Neural cell (in vitro differentiated cells): Measurements from ENCODE around the gene LRRC49. TPM values are rescaled to one million over a fixed set of nuclear protein-coding genes. Genes with fewer than 3 reads are reported as not detected.

Source experiments
- H2AFZ ChIP-seq: fragments of 200-600, 300-800 bp; sonication (generic), shearing (Covaris generic); 2 replicates; pipeline ENCODE4 v1.6.0; 2014; ENCODE audit warnings: low read depth, mild to moderate bottlenecking, antibody characterized with exemption, low read length, moderate library complexity
- H3F3A ChIP-seq: fragments of 200-600 bp; shearing (Covaris generic); 2 replicates; pipeline ENCODE4 v1.6.1; 2016; ENCODE audit warnings: mild to moderate bottlenecking, moderate library complexity, mixed read lengths, antibody characterized with exemption, low read length; ENCODE audit not compliant: insufficient read depth, poor library complexity, severe bottlenecking
- H3K27ac ChIP-seq: fragments of 200-600, 300-800 bp; sonication (generic), shearing (Covaris generic); 2 replicates; pipeline ENCODE4 v1.5.1; 2014; ENCODE audit warnings: mild to moderate bottlenecking, low read length, moderate library complexity
- H3K27me3 ChIP-seq: fragments of 300-800, 200-600 bp; sonication (generic), shearing (Covaris generic); 2 replicates; pipeline ENCODE4 v1.6.0; 2014; ENCODE audit warnings: mild to moderate bottlenecking, low read depth, low read length, moderate library complexity; ENCODE audit not compliant: insufficient read depth
- H3K36me3 ChIP-seq: fragments of 300-800, 200-600 bp; sonication (generic), shearing (Covaris generic); 2 replicates; pipeline ENCODE4 v1.5.1; 2014; ENCODE audit warnings: mild to moderate bottlenecking, antibody characterized with exemption, low read length, moderate library complexity; ENCODE audit not compliant: insufficient read depth
- H3K4me2 ChIP-seq: fragments of 300-800, 200-600 bp; sonication (generic), shearing (Covaris generic); 2 replicates; pipeline ENCODE4 v1.6.0; 2014; ENCODE audit warnings: mild to moderate bottlenecking, low read length
- H3K4me3 ChIP-seq: fragments of 300-800, 200-600 bp; sonication (generic), shearing (Covaris generic); 2 replicates; pipeline ENCODE4 v1.5.1; 2014; ENCODE audit warnings: mild to moderate bottlenecking, low read length, moderate library complexity
- H3K79me2 ChIP-seq: fragments of 200-600 bp; shearing (Covaris generic); replicated peaks from 2 replicates; pipeline ENCODE4 v1.6.0; 2014; ENCODE audit warnings: mild to moderate bottlenecking, low read length, moderate library complexity; ENCODE audit not compliant: insufficient read depth
- H3K9ac ChIP-seq: fragments of 300-800, 200-600 bp; sonication (generic), shearing (Covaris generic); 2 replicates; pipeline ENCODE4 v1.6.1; 2016; ENCODE audit warnings: mild to moderate bottlenecking, low read length, mixed read lengths
- H3K9me2 ChIP-seq: fragments of 200-600 bp; shearing (Covaris generic); 2 replicates; pipeline ENCODE4 v1.6.1; 2016; ENCODE audit warnings: mild to moderate bottlenecking, low read length, mixed read lengths; ENCODE audit not compliant: insufficient read depth
- H3K9me3 ChIP-seq: fragments of 200-600, 300-800 bp; sonication (generic), shearing (Covaris generic); 2 replicates; pipeline ENCODE4 v1.6.1; 2016; ENCODE audit warnings: mild to moderate bottlenecking, mixed run types, low read length, moderate library complexity, mixed read lengths
- H4K20me1 ChIP-seq: fragments of 200-600 bp; shearing (Covaris generic); 2 replicates; pipeline ENCODE4 v1.6.1; 2016; ENCODE audit warnings: mild to moderate bottlenecking, mixed run types; ENCODE audit not compliant: insufficient read depth
- CTCF ChIP-seq: fragments of 450-650 bp; IDR thresholded peaks from 2 replicates; pipeline ENCODE4 v1.5.1; 2014; ENCODE audit warnings: antibody characterized with exemption, mild to moderate bottlenecking, moderate library complexity; ENCODE audit not compliant: poor library complexity, severe bottlenecking
- EP300 ChIP-seq: fragments of 450-650 bp; conservative IDR thresholded peaks from 2 replicates; pipeline ENCODE4 v1.6.1; 2014; ENCODE audit warnings: antibody characterized with exemption, mild to moderate bottlenecking, moderate library complexity; ENCODE audit not compliant: poor library complexity, severe bottlenecking
- EZH2 ChIP-seq: fragments of 200-600, 300-800 bp; shearing (Covaris generic), sonication (generic); IDR thresholded peaks from 2 replicates; pipeline ENCODE4 v1.6.1; 2014; ENCODE audit warnings: antibody characterized with exemption, low read length, borderline replicate concordance, mild to moderate bottlenecking; ENCODE audit not compliant: insufficient read depth, poor library complexity, severe bottlenecking
- MXI1 ChIP-seq: fragments of 450-650 bp; conservative IDR thresholded peaks from 2 replicates; pipeline ENCODE4 v1.6.1; 2014; ENCODE audit warnings: antibody characterized with exemption, mild to moderate bottlenecking; ENCODE audit not compliant: poor library complexity, severe bottlenecking
- POLR2AphosphoS5 ChIP-seq: IDR thresholded peaks from 2 replicates; pipeline ENCODE4 v1.6.1; 2012
- RAD21 ChIP-seq: fragments of 450-650 bp; conservative IDR thresholded peaks from 2 replicates; pipeline ENCODE4 v1.6.1; 2014; ENCODE audit warnings: antibody characterized with exemption, mild to moderate bottlenecking, moderate library complexity
- REST ChIP-seq: IDR thresholded peaks from 2 replicates; pipeline ENCODE4 v1.6.1; 2012; ENCODE audit warnings: borderline replicate concordance
- SMC3 ChIP-seq: fragments of 450-650 bp; conservative IDR thresholded peaks from 2 replicates; pipeline ENCODE4 v1.6.1; 2014; ENCODE audit warnings: antibody characterized with exemption, mild to moderate bottlenecking, moderate library complexity; ENCODE audit not compliant: poor library complexity
- polyA plus RNA-seq: library from polyadenylated mRNA; depleted of rRNA; stranded (reverse); fragments of >200 nt; gene quantifications from 2 replicates; pipeline ENCODE4 v1.2.3, GENCODE V29; 2014

Gene LRRC49
- polyA plus RNA-seq, 1 donor from 2014 or later = 141 TPM

- no peak overlapping the region for H3K4me2 ChIP-seq
- no peak overlapping the region for H3K9ac ChIP-seq
- no peaks in the 10 kb centered on the region for H3K9me3 ChIP-seq
- H2AFZ ChIP-seq = no peak overlapping the region
- no peak overlapping the region for H3K27ac ChIP-seq
- no peaks in the 10 kb centered on the region for H4K20me1 ChIP-seq
- H3K4me3 ChIP-seq = no peak overlapping the region
- no peaks in the 10 kb centered on the region for H3K9me2 ChIP-seq
- H3K36me3 ChIP-seq = peaks cover 4% of the 10 kb centered on the region
- no peaks in the 10 kb centered on the region for H3K79me2 ChIP-seq
- H3K27me3 ChIP-seq = no peaks in the 10 kb centered on the region
- no peaks in the 10 kb centered on the region for H3F3A ChIP-seq
- no peak for TF ChIP-seq POLR2AphosphoS5
- no peak for TF ChIP-seq CTCF
- no peak for TF ChIP-seq REST
- TF ChIP-seq SMC3 = no peak
These were observed 161.8 kb downstream of the LRRC49 start for GRCh38 chr15:71054286-71054952.

- H3K4me3 ChIP-seq = no peak overlapping the region
- no peaks in the 10 kb centered on the region for H3K79me2 ChIP-seq
- no peaks in the 10 kb centered on the region for H3F3A ChIP-seq
- H2AFZ ChIP-seq = no peak overlapping the region
- peaks cover 4% of the 10 kb centered on the region for H3K36me3 ChIP-seq
- H3K4me2 ChIP-seq = no peak overlapping the region
- H3K27me3 ChIP-seq = no peaks in the 10 kb centered on the region
- no peak for TF ChIP-seq EZH2
- no peak for TF ChIP-seq EP300
- no peak for TF ChIP-seq RAD21
- H3K9ac ChIP-seq = no peak overlapping the region
- H3K27ac ChIP-seq = no peak overlapping the region
- no peaks in the 10 kb centered on the region for H3K9me2 ChIP-seq
- no peaks in the 10 kb centered on the region for H4K20me1 ChIP-seq
- H3K9me3 ChIP-seq = no peaks in the 10 kb centered on the region
These were observed 162.8 kb downstream of the LRRC49 start for GRCh38 chr15:71055461-71055860.

- Histone ChIP-seq H4K20me1 (no peaks in the 10 kb centered on the region), H3K36me3 (peaks cover 4% of the 10 kb centered on the region), H3K4me2 (no peak overlapping the region), H3K9me3 (no peaks in the 10 kb centered on the region), H3K4me3 (no peak overlapping the region), H3F3A (no peaks in the 10 kb centered on the region), H3K27me3 (no peaks in the 10 kb centered on the region), H3K27ac (no peak overlapping the region), H2AFZ (no peak overlapping the region), H3K79me2 (no peaks in the 10 kb centered on the region), H3K9ac (no peak overlapping the region), H3K9me2 (no peaks in the 10 kb centered on the region)
- TF ChIP-seq MXI1 = no peak
- TF ChIP-seq SMC3 = no peak
- no peak for TF ChIP-seq EP300
- TF ChIP-seq CTCF = no peak
- no peak for TF ChIP-seq RAD21
These were observed 163.5 kb downstream of the LRRC49 start for GRCh38 chr15:71056111-71056510.
